PC-9 (cell line): ENCODE results near the gene STRA6.

Experiments used
- EZH2 ChIP-seq: fragments of 200-600 bp; sonication (generic); IDR thresholded peaks from 2 replicates; pipeline ENCODE4 v1.8.0; 2017; ENCODE audit warnings: antibody characterized with exemption, low read depth
- TF ChIP-seq, protein P1 (sequence below): fragments of 200-600 bp; sonication (generic); conservative IDR thresholded peaks from 2 replicates; pipeline ENCODE4 v1.6.1; 2017; ENCODE audit warnings: mixed run types, antibody characterized with exemption, mild to moderate bottlenecking, moderate library complexity

DNA sequence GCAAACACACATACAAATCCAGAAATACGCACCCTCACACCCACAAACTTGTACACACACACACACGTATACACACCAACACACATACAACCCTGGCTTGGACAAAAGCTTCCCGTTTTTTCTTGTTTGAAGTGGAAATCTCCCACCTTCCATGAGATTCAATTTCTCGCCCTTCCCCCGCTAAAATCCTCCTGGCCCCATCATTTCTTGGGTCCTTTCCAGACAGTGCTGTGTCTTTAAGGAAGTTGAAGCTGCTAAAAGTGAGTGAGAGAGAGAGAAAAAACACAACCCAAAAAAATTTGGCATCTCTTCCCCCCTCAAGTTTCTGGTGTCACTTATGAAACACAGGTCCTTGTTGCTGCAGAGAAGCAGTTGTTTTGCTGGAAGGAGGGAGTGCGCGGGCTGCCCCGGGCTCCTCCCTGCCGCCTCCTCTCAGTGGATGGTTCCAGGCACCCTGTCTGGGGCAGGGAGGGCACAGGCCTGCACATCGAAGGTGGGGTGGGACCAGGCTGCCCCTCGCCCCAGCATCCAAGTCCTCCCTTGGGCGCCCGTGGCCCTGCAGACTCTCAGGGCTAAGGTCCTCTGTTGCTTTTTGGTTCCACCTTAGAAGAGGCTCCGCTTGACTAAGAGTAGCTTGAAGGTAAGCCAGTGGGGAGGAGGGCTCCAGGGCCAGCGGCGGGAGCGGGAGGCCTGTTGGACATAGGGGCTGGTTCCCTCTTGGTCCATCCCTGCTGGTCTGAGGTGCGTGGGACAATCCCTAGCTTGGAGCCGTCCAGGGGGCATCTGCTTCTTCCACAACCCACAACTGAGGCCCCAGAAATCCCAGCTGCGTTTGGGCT, 29.0 kb downstream of the STRA6 start, which contains the start of gene ISLR:
- TF ChIP-seq, protein P1, sequence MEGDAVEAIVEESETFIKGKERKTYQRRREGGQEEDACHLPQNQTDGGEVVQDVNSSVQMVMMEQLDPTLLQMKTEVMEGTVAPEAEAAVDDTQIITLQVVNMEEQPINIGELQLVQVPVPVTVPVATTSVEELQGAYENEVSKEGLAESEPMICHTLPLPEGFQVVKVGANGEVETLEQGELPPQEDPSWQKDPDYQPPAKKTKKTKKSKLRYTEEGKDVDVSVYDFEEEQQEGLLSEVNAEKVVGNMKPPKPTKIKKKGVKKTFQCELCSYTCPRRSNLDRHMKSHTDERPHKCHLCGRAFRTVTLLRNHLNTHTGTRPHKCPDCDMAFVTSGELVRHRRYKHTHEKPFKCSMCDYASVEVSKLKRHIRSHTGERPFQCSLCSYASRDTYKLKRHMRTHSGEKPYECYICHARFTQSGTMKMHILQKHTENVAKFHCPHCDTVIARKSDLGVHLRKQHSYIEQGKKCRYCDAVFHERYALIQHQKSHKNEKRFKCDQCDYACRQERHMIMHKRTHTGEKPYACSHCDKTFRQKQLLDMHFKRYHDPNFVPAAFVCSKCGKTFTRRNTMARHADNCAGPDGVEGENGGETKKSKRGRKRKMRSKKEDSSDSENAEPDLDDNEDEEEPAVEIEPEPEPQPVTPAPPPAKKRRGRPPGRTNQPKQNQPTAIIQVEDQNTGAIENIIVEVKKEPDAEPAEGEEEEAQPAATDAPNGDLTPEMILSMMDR: no peak
- TF ChIP-seq EZH2: no peak
